GM18870 (cell line): ENCODE results near the gene PCDH15.

Experiments used
- ATAC-seq: cut with Tn5 transposase; IDR thresholded peaks from one replicate; pipeline ENCODE4 v1.9.1; 2021; ENCODE audit warnings: moderate library complexity; ENCODE audit not compliant: unreplicated experiment

The PCDH15 gene

DNA sequence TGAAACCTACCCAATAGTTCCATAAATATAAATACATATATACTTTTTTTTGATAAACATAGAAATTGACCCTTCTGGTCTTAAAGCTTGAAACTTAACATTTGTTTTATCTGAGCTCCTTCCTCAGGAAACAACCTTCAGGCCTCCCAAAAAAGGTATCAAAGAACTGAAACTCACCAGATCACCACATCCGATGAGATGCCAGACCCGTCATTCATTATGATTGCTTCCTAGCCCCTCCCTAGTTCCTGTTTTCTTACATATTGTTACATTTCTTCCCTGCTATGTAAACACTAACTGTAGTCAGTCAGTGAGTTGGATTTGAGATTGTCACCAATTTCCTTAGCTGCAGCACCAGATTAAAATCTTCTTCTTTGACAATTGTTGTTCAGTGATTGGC is 663.6 kb downstream of the PCDH15 start:
- no peak for ATAC-seq

DNA sequence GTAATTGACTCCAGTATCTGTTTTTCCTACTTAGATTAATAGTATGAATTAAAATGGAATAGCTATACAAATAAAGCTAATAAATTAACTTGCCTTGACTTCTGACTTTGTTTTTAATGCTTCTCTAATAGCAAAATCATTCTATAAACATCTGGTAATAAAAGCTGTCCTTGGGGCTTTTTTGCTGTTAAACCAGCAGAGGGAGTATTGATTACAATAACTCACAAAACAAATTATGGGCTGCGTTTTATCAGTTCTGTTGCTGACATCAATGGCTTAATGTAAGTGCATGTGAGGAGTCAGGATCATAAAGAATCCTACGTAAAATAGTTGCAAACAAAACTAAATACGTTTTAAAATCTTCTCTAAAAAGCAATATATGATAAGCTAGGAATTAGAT is 667.8 kb downstream of the PCDH15 start:
- ATAC-seq, result no peak

DNA sequence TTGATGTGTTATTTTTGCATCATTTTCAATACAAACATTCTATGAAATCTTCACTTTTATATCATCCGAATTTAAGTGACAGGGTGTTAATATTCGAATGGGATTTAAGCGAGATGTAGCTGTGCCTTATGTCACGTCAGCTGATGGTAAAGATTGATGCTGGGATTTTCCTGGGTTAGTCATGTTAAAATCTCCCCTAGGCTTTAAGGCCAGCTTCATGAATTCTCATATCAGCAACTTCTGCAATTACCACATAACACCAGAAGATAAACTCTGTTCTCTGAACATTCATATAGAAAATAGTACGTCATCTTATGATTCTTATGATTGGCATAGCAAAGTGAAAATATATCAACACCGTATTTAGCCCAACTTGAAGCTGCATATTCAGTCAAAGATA is 669.2 kb downstream of the PCDH15 start:
- no peak for ATAC-seq

DNA sequence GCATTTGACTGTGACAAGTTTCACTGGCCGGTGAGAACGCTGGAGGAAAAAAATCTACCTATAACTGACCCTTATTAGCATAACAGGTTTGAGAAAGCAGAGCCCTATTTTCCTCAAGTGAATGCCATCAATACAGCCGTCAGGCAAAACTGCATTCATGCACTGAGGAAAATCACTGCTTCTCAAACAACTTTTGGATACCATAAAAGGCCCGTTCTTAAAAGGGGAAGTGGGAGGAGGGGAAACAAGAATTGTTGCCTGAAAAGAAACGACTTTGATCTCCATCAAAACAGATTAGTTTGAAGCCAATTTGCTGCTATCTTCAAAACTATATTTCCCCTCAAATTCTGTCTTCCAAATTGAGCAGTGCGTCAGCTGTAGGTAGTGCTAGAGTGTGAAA is 670.6 kb downstream of the PCDH15 start:
- no peak for ATAC-seq

DNA sequence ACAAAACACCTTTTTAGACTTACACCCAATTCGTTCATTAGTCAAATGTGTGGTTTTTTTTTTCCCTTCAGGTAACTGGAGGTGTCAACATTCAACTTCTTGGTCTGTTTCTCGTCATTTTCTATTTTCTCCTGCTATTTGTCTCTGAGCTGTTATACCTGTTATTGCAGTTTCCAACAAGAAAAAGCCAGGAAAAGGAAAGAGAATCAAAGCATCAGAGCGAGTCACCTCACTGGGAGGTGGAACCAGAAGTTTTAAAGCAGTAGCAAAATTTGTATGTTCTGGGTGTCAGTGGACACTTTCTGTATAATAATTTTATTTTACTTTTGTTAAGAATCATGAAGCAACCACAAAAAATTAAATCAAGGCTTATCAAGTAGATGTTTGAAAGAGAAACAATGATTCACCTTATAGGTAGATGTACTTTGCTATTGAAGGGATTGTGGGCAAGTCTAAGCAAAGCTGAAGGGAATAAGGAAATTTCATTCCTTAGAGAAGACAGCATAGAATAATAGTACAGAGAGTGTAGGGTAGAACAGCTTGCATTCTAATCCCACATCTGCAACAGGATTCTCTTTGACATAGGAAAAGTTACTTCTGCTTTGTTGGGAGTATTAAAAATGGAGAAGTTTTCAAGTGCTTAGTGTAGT is 675.8 kb downstream of the PCDH15 start:
- ATAC-seq, result no peak

DNA sequence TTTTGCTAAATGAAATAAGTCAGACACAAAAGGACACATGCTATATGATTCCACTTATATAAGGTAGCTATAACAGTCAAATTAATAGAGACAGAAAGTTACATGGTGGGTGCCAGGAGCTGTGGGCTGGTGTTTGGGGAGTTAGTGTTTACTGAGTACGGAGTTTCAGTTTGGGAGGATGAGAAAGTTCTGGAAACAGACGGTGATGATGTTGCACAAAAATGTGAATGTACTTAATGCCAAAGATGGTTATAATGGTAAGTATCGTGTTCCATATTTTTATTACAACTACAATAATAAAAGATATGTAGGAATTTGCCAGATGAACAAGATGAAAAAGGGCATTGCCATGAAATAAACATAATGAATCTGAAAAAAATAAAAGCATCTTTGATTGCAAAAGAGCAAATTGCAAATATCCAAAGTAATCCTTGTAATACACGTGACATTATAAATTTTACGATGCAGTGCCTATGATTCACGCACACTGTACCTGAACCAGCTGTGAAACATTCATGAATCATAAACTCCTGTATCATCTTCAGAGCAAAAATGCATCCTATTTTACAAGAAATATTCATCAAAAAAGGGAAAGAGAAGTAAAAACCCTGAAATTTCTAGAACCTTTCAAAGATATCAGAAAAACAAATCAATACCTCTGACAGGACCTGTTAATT is 676.7 kb downstream of the PCDH15 start:
- no peak for ATAC-seq

DNA sequence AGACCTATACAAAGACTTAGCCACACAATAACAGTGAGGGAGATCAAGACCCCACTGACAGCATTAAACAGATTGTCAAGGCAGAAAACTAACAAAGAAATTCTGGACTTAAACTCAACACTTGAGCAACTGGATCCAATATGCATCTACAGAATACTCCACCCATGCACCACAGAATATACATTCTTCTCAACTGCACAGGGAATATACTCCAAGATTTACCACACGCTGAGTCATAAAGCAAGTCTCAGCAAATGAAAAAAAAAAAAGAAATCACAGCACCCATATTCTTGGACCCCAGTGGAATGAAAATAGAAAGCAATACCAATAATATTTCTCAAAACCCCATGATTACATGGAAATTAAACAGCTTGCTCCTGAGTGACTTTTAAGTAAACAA is 680.2 kb downstream of the PCDH15 start:
- no peak for ATAC-seq

DNA sequence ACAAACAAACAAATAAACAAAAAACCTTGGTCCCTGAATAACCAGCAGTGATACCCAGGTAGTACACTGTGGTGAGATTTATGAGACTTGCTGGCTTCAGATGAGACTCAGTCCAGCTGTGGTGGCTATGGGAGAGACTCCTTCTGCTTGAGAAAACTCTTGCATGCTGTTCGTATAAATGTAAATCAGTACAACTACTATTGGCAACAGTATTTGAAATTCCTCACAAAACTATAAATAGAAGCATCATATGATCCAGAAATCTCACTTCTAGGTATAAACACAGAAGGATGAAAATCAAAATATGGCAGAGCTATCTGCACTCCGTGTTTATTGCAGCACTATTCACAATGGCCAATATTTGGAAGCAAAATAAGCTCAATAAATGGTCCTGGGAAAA is 692.1 kb downstream of the PCDH15 start:
- no peak for ATAC-seq

DNA sequence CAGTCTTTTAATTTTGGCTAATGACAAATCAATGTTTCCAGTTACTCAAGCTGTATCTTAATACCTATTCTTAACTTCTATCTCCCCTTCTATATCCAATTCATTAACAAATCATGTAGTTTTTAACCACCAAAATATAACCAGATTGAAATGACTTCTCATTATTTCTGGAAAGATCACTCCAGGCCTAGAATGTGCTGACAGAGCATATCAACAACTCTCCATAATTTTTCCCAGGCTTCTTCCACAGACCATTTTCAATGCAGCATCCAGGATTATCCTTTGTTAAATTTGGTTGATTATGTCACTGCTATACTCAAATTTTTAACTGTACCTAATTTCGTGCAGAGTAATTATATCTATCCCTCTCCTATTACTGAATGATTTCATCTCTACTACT is 704.1 kb downstream of the PCDH15 start:
- no peak for ATAC-seq

DNA sequence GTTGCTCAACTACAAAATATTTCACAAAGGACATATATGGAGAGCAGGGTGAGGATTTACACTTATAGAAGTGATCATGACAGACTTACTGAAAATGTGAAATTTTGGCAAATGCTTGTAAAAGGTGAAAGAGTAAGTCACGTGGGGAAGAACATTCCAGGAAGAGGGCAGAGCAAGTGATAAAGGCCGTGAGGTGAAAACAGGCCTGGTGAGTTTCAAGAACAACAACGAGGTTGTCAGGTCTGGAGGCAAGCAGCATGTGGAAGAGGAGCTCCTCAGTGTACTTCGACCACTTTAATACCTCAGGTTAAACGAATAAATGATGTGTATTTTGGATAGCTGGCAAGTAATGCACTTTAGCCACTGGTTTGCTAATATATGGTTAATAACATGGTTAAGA is 706.7 kb downstream of the PCDH15 start:
- ATAC-seq, result no peak

DNA sequence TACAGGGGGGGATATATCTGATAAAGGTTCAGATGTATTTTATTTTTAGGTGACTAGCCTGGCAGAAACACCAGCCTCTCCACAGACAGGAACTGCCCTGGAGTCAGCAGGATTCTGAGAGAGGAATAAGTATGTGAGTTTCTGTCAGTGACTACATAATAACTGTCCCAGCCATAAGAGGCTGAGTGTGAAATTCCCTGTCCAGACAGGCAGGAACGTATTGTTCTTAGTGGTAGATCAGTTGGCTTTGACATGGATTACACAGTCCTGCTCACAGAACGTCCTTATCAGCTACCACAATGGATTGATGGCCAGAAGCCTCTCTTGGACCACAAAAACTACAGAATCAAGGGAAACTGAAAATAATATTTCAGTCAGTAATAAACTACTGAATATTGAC is 709.8 kb downstream of the PCDH15 start:
- ATAC-seq, result no peak

DNA sequence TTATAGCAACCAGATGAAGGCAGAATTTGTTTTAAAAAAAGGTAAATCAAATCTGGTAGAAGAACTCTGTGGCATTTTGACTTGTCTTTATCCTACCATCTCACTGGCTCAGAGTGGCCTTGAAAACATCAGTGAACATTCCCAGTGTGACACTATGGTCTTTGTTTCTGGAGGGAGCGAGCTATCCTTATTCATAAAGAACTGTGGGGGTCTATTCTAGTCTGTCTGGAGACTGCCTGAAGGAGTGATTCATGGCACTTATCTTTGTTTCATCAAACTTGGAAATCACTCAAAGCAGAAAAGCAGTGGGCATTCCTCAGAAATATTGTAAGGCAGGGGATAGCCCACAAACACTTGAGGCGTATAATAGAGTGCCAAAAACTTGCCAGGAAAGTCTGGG is 719.1 kb downstream of the PCDH15 start:
- ATAC-seq, result no peak

DNA sequence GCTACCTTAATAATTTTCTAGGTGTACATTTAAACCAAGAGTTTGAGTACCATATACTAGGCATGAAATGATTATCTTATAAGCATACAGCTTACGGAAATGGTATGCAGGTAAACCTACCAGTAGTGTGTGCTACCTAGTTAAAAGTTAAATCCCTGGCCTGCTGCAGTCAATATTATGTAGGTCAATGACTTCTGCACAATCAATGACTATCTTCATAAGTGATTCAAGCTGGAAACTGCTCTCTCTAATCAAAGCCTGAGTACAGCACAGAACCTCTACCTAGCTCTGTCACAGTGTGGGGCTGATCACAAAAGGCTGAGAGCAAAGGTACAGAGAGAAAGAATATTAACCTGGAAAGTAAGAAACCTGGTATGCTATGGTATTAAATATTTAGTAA is 733.7 kb downstream of the PCDH15 start:
- ATAC-seq, result no peak

DNA sequence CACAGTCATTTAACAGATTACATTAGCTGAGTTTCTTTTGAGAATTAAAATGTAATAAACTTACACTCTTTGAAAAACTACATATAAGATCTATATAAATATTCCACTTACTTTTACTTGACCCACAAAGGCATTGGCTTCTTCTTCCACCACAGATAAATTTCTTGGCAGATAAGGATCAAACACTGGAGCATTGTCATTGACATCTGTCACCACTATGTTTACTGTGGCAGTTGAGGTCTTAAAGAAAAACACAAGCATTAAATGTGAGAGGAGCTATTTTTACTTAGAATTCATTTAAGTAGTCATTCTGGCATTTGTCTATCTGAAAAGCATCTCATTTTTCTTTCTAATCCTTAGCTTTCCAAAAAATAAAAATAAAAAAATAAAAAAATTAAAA is 734.4 kb downstream of the PCDH15 start:
- ATAC-seq, result no peak

DNA sequence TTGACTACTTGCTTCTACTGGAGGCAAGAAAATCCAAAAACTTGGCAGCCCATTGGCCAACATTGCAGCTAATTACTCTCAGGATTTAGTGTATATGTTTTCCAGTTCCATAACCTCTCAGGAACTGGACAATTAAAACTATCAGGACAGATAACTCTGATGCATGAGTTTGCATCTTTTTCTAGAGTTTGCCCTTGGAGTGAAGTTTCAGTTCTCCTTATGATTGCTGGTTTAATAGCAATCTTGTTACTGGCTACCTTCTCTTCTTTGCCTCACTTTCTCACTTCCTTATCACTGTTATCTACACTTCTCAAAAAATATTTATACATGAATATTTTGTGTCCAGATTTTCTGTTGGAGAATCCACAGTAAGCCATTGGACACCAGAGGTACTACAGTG is 735.9 kb downstream of the PCDH15 start:
- ATAC-seq, result no peak

DNA sequence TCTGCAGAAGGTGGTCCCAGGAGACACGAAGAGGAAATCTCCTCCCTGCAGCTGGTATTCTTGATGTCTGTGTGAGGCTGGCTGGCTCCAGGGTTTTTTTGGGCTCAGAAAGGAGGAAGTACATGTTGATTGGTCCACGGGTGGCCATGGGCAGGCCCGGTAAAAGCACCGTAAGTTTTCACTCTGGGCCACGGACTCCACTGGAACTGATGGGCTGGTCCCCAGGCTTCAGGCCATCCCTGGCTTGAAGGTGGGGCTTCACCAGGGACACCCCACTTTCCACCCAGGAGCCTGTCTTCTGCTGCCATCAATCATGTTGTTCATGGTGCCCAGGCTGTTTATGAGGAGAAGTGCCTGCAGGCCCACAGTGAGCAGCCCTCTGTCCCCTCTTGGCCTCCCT is 736.8 kb downstream of the PCDH15 start:
- ATAC-seq, result no peak

DNA sequence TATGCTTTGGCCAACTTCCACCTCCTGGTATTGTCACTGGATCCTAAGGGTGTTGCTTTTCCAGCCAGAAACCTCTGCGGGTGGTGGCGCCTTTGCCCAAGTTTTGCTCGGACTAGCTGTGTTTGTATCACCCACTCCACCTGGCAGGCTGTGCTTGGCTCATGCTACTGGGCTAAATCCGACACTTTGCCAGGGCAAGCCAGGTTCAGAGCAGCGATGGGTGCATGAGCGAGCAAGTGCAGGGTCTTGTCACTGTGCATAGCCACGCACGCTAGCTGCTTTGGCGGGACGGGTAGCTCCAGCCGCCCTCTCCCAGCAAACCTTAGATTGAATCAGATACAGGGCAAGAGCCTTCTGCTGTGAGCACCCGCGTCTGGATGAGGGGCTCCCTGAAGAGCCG is 737.5 kb downstream of the PCDH15 start:
- no peak for ATAC-seq

DNA sequence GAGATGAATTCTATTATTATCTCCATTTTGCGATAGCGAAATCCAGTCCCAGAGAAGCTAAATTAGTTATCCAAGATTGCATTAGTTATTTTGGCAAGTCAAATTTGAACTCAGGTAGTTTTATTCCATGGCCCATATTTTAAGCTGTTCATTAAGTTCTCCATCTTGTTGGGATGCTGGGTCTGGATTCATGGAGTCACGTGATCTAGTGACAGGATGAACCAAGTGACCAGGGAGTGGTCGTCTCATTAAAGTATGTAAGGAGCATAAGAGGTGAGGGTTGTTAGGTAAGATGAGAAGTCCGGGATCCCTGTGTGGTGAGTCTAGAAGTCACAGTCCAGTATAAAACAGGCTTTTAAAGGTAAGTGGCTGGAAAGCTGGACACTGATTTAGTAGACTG is 740.5 kb downstream of the PCDH15 start:
- ATAC-seq, result no peak

DNA sequence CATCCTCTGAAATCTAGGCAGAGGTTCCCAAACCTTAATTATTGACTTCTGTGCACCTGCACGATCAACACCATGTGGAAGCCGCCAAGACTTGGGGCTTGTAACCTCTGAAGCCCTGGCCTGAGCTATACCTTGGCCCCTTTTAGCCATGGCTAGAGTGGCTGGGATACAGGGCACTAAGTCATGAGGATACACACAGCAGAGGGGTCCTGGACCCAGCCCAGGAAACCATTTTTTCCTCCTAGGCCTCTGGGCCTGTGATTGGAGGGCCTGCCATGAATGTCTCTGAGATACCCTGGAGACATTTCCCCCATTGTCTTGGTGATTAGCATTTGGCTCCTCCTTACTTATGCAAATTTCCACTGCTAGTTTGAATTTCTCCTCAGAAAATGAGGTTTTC is 743.7 kb downstream of the PCDH15 start:
- ATAC-seq, result no peak

DNA sequence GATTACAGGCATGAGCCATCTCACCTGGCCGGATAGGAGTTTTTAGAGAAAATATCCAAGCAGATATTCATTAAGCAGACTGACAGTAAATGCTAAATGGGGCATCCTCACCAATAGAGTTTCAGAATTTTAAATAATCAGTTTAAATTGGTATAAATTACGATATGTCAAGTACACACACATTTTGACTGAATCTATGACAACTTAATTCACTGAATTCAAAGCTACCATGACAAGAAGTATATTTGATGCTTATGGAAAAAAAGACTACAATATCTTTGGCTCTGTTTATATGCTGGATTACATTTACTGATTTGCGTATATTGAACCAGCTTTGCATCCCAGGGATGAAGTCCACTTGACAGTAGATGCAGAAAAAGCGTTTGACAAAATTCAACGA is 774.7 kb downstream of the PCDH15 start:
- ATAC-seq, result no peak

DNA sequence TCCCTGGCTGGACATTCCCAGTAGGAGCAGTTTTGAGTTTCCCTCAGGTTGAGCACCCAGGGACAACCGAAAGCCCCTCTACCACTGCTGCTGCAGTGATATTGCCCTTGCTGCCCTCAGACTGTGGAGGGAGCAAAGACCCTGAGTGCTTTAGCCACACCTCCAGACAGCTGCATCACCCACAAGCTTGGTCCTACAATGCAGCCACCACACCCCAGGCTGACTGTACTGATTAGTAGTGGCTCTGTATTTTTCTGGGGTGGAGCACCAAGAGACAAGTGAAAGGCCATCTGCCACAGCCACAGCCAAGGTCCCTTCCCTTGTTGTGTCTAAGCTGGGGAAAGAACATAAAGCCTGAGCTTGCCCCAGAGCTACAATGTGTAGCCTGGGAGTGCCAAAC is 789.9 kb downstream of the PCDH15 start:
- ATAC-seq, result no peak

DNA sequence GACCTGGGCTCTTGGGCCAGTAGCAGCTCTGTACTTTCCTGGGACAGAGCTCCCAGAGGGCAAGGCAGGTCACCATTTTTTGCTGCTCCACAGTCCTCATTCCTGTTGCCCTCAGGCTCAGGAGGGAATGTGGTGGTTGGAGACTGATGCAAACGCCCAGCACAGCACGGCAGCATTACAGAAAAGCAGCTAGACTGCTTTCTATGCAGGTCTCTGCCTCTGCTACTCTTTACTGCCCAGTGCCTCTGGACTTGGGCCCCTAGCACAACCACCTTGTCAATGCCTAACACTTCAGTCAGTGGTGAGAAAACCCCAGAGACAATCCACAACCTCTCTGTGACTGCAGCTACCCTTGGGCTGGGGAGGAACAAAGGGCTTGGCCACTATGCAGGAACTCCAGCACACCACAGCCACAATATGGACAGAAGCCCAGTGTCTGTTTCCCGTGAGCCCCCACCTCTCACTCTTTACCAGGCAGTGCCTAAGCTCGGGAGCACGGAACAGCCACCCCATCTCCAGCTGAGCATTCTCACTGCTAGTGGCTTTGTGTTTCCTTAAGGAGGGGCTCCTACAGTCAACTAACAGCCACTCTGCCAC is 790.6 kb downstream of the PCDH15 start:
- no peak for ATAC-seq

DNA sequence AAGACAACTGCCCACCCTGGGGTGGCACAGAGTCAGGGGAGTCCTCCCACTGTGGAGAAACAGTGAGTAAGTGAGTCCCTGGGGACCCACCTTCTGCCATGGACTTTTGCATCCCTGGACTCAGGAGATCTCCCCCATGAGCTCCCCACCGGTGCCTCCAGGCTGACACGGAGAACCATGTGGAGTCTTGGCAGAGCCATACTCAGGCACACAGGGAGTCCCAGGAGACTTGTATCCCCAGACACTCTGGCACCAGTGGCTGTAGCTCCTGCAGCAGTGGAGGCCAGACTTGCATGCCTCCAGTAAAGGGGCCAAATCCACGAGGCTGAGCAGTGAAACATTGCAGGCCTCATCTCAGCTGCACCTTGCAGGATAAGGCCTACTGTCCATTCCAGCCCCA is 791.4 kb downstream of the PCDH15 start:
- no peak for ATAC-seq
